Left ventricle myocardium inferior (tissue), 1 donor: ENCODE data around the gene C5orf22. TPM values are rescaled to one million over a fixed set of nuclear protein-coding genes. Genes with fewer than 3 reads are reported as not detected.

Experiments used
- DNase-seq: peaks from one replicate; pipeline ENCODE4 v3.0.0-alpha.2; 2020
- H3K27ac ChIP-seq: fragments of 200-600 bp; replicated peaks from 2 replicates; pipeline ENCODE4 v1.8.0; 2021
- H3K27me3 ChIP-seq: fragments of 200-600 bp; 2 replicates; pipeline ENCODE4 v1.8.0; 2021; ENCODE audit warnings: low read depth
- H3K36me3 ChIP-seq: fragments of 200-600 bp; 2 replicates; pipeline ENCODE4 v1.8.0; 2021
- H3K4me1 ChIP-seq: fragments of 200-600 bp; 2 replicates; pipeline ENCODE4 v1.8.0; 2021
- H3K4me3 ChIP-seq: fragments of 200-600 bp; 2 replicates; pipeline ENCODE4 v1.8.0; 2021; ENCODE audit warnings: mild to moderate bottlenecking, moderate library complexity
- H3K9me3 ChIP-seq: fragments of 200-600 bp; replicated peaks from 2 replicates; pipeline ENCODE4 v1.8.0; 2021
- intact Hi-C: fragments of 100-400 bp; cut with micrococcal nuclease; formaldehyde crosslinking; loops from one replicate; pipeline ENCODE4 v1.11.0; 2022
- long read RNA-seq: library from polyadenylated mRNA; unstranded; transcript quantifications from one replicate; pipeline ENCODE4 v2.0.0, GENCODE V29; 2021
- total RNA-seq: library from RNA; stranded (reverse); fragmentation: NEBNext Ultra II Directional; extraction: Animal tissue kit (Norgen Biotek cat#: 25700); gene quantifications from one replicate; pipeline ENCODE4 v1.2.1, GENCODE V29; 2021
- TF ChIP-seq, protein P1 (sequence below): fragments of 200-600 bp; IDR thresholded peaks from 2 replicates; pipeline ENCODE4 v1.8.0; 2021; ENCODE audit warnings: antibody characterized with exemption, mild to moderate bottlenecking, borderline replicate concordance
- donor health status: DM: no; HTN: yes; CAD: no; lungs with severe emphysema.

Gene C5orf22
- 25.8 TPM for total RNA-seq
- long read RNA-seq, transcript C5orf22-201 (9 exons, 3,612 nt) = major isoform, 45 of 47 reads
- long read RNA-seq, partial matches to known transcripts = 1 of 47 reads
- long read RNA-seq, other reads (novel, unspliced or antisense) = 1 of 47 reads

GRCh38 chr5:31531888-31532547, at the start of gene C5orf22, which contains the start of gene DROSHA:
TSS of gene C5orf22 (plus strand) at chr5:31532301. CDS start at chr5:31532393, 92 bp downstream.
TSS of gene DROSHA (minus strand) at chr5:31532093. CDS start at chr5:31529059, 3,034 bp downstream.
- H3K27ac ChIP-seq = peak within 1 kb of the TSS; percentile 82
- no peaks in the 10 kb centered on the region for H3K27me3 ChIP-seq
- intact Hi-C loops = no loop called here
- TF ChIP-seq, protein P1, sequence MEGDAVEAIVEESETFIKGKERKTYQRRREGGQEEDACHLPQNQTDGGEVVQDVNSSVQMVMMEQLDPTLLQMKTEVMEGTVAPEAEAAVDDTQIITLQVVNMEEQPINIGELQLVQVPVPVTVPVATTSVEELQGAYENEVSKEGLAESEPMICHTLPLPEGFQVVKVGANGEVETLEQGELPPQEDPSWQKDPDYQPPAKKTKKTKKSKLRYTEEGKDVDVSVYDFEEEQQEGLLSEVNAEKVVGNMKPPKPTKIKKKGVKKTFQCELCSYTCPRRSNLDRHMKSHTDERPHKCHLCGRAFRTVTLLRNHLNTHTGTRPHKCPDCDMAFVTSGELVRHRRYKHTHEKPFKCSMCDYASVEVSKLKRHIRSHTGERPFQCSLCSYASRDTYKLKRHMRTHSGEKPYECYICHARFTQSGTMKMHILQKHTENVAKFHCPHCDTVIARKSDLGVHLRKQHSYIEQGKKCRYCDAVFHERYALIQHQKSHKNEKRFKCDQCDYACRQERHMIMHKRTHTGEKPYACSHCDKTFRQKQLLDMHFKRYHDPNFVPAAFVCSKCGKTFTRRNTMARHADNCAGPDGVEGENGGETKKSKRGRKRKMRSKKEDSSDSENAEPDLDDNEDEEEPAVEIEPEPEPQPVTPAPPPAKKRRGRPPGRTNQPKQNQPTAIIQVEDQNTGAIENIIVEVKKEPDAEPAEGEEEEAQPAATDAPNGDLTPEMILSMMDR = peak; percentile 21
- H3K36me3 ChIP-seq = peaks cover 49% of the 10 kb centered on the region
- H3K4me1 ChIP-seq = peaks cover 40% of the 10 kb centered on the region
- peak within 1 kb of the TSS; percentile 81 for H3K4me3 ChIP-seq
- DNase-seq = peak; percentile 96
- H3K9me3 ChIP-seq = no peaks in the 10 kb centered on the region

GRCh38 chr5:31485376-31486207, 46.5 kb upstream of the C5orf22 start:
- H3K4me3 ChIP-seq = no peak overlapping the region
- no peaks in the 10 kb centered on the region for H3K27me3 ChIP-seq
- H3K9me3 ChIP-seq = no peaks in the 10 kb centered on the region
- H3K4me1 ChIP-seq = no peaks in the 10 kb centered on the region
- intact Hi-C loops = no loop called here
- TF ChIP-seq, protein P1 = no peak
- peaks cover 78% of the 10 kb centered on the region for H3K36me3 ChIP-seq
- no peak overlapping the region for H3K27ac ChIP-seq
- DNase-seq = no peak

DNA sequence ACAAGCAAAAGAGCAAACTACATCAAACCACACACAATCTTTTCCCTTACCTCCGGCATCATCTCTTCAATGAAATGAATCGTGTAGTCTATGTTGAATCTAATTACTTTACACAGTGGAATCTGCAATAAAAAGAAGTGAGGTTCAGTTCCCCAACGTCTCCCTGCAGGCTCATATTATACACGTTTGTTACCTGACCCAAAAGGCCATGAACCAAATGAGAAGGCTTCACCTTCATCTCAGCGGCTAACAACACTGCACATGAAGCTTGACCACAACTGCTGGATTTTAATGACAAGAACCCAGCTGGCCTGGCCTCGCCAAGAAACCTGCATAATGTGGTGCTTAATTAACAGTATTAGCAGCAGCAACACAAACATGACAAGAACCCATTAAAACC, 45.7 kb upstream of the C5orf22 start:
- no peaks in the 10 kb centered on the region for H3K4me1 ChIP-seq
- DNase-seq = no peak
- no peaks in the 10 kb centered on the region for H3K27me3 ChIP-seq
- no peaks in the 10 kb centered on the region for H3K9me3 ChIP-seq
- TF ChIP-seq, protein P1 = no peak
- H3K36me3 ChIP-seq = peaks cover 84% of the 10 kb centered on the region
- intact Hi-C loops = no loop called here
- H3K4me3 ChIP-seq = no peak overlapping the region
- H3K27ac ChIP-seq = no peak overlapping the region

DNA sequence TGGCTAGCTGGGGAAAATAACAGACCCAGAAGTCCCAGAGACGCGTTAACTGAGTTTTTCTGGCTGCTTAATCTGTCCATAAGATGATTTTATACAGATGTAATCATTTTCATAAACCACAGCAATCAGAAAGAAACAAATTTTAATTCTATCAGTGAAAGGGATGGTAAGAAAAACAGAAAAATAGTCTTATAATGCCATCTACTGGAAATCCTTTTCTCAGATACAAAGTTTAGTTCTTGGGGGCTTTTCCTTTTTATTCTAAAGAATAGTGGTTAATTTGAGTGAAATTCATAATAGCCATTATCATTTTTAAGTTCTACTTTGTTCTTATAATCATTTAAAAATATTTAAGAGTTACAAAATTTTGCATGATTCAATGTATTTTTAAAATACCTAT, 44.6 kb upstream of the C5orf22 start:
- no peaks in the 10 kb centered on the region for H3K27me3 ChIP-seq
- no peaks in the 10 kb centered on the region for H3K4me1 ChIP-seq
- TF ChIP-seq, protein P1 = no peak
- no peak for DNase-seq
- H3K36me3 ChIP-seq = peaks cover 85% of the 10 kb centered on the region
- no peak overlapping the region for H3K27ac ChIP-seq
- H3K4me3 ChIP-seq = no peak overlapping the region
- no peaks in the 10 kb centered on the region for H3K9me3 ChIP-seq
- intact Hi-C loops = no loop called here

DNA sequence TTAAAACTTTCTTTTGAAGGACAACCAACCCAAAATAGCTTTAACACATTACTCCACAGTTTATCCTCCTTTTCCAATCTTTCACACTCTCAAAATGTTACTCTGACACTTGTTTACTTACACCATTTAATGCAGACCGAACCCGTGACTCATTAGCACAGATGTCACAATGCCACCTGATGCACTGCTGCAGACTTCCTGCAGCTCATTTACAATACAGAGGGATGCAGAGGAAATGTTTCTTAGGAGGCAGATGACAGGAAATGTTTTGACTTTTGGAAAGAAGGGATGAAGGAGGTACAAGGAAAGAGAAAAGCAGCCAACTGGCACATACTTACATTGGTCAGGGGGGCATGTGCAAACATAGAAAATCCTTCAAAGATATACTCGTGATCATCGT, 39.2 kb upstream of the C5orf22 start:
- H3K9me3 ChIP-seq = no peaks in the 10 kb centered on the region
- intact Hi-C loops = no loop called here
- H3K4me3 ChIP-seq = no peak overlapping the region
- H3K27ac ChIP-seq = no peak overlapping the region
- TF ChIP-seq, protein P1 = no peak
- H3K27me3 ChIP-seq = no peaks in the 10 kb centered on the region
- DNase-seq = no peak
- no peaks in the 10 kb centered on the region for H3K4me1 ChIP-seq
- peaks cover 88% of the 10 kb centered on the region for H3K36me3 ChIP-seq
